HepG2 (cell line): ENCODE data around the gene UCN2. TPM values are rescaled to one million over a fixed set of nuclear protein-coding genes. Genes with fewer than 3 reads are reported as not detected.

Source experiments
- CREM ChIP-seq, 2 experiments: sonication (generic) in 1 of 2; formaldehyde crosslinking in 1 of 2; IDR thresholded peaks; 2 replicates each; pipeline versions ENCODE4 v1.4.0 to v1.6.1; 2016 to 2020; ENCODE audit warnings: antibody characterized with exemption in 1 of 2, mild to moderate bottlenecking in 1 of 2, missing genetic modification reagents in 1 of 2
- KAT2B ChIP-seq: fragments of 150-350 bp; IDR thresholded peaks from 2 replicates; pipeline ENCODE4 v1.6.1; 2014; ENCODE audit warnings: low read depth, low read length, borderline replicate concordance
- KAT8 ChIP-seq: IDR thresholded peaks from 2 replicates; pipeline ENCODE4 v1.6.1; 2016; ENCODE audit warnings: missing genetic modification reagents, missing compliant biosample characterization
- POLR2A ChIP-seq, 2 experiments: IDR thresholded peaks; 2 replicates each; pipeline ENCODE4 v1.6.1; 2011; ENCODE audit warnings: low read depth in 2 of 2, low read length in 2 of 2, mild to moderate bottlenecking in 1 of 2, moderate library complexity in 1 of 2; ENCODE audit not compliant: insufficient read depth in 1 of 2
- REXO4 ChIP-seq: sonication (generic); formaldehyde crosslinking; IDR thresholded peaks from 2 replicates; pipeline ENCODE4 v1.8.0; 2022; ENCODE audit warnings: missing genetic modification reagents, mild to moderate bottlenecking, borderline replicate concordance
- SYNCRIP ChIP-seq: fragments of 200-400 bp; formaldehyde crosslinking; IDR thresholded peaks from 2 replicates; pipeline ENCODE4 v1.6.1; 2018; ENCODE audit warnings: mild to moderate bottlenecking, low read depth, low read length; ENCODE audit not compliant: insufficient read depth
- TFE3 ChIP-seq: IDR thresholded peaks from 2 replicates; pipeline ENCODE4 v1.6.1; 2016
- ZBTB26 ChIP-seq: IDR thresholded peaks from 2 replicates; pipeline ENCODE4 v1.6.1; 2016; ENCODE audit warnings: missing compliant biosample characterization, missing genetic modification reagents, borderline replicate concordance
- ZBTB38 ChIP-seq: sonication (generic); formaldehyde crosslinking; IDR thresholded peaks from 2 replicates; pipeline ENCODE4 v1.5.1; 2020; ENCODE audit warnings: mild to moderate bottlenecking, missing genetic modification reagents
- ZFP36L2 ChIP-seq: sonication (generic); formaldehyde crosslinking; IDR thresholded peaks from 2 replicates; pipeline ENCODE4 v1.4.0; 2020; ENCODE audit warnings: missing genetic modification reagents
- ZFY ChIP-seq: sonication (generic); formaldehyde crosslinking; IDR thresholded peaks from 2 replicates; pipeline ENCODE4 v1.4.0; 2020; ENCODE audit warnings: missing genetic modification reagents
- ZNF431 ChIP-seq: sonication (generic); formaldehyde crosslinking; IDR thresholded peaks from 2 replicates; pipeline ENCODE4 v1.9.0; 2022; ENCODE audit warnings: missing genetic modification reagents, low read depth, mild to moderate bottlenecking, borderline replicate concordance
- ZNF44 ChIP-seq: sonication (generic); formaldehyde crosslinking; IDR thresholded peaks from 2 replicates; pipeline ENCODE4 v1.5.1; 2020; ENCODE audit warnings: mild to moderate bottlenecking, missing genetic modification reagents
- ZNF572 ChIP-seq: sonication (generic); formaldehyde crosslinking; IDR thresholded peaks from 2 replicates; pipeline ENCODE4 v1.5.1; 2020; ENCODE audit warnings: mild to moderate bottlenecking, missing genetic modification reagents
- ZNF652 ChIP-seq: IDR thresholded peaks from 2 replicates; pipeline ENCODE4 v1.6.1; 2016; ENCODE audit warnings: low read depth, borderline replicate concordance
- ZNF782 ChIP-seq: sonication (generic); formaldehyde crosslinking; IDR thresholded peaks from 2 replicates; pipeline ENCODE4 v1.4.0; 2020; ENCODE audit warnings: missing genetic modification reagents, mild to moderate bottlenecking, borderline replicate concordance
- ZSCAN22 ChIP-seq: sonication (generic); formaldehyde crosslinking; IDR thresholded peaks from 2 replicates; pipeline ENCODE4 v1.4.0; 2020; ENCODE audit warnings: mild to moderate bottlenecking, missing genetic modification reagents
- ZSCAN30 ChIP-seq: sonication (generic); formaldehyde crosslinking; IDR thresholded peaks from 2 replicates; pipeline ENCODE4 v1.5.0; 2020; ENCODE audit warnings: mild to moderate bottlenecking, missing genetic modification reagents
- polyA plus RNA-seq, 8 experiments: library from polyadenylated mRNA; depleted of rRNA in 3 of 8; stranded (reverse) in 7 of 8; unstranded in 1 of 8; fragments of >200 nt; fragmentation: Illumina TruSeq in 4 of 8; extraction: Trizol in 4 of 8; gene quantifications; 2 replicates each; pipeline versions ENCODE4 v1.2.1 to v1.2.3, GENCODE V29; 2011 to 2016; ENCODE audit warnings: low read depth in 4 of 8, missing spikeins in 1 of 8, mixed read lengths in 1 of 8; ENCODE audit not compliant: insufficient read depth in 1 of 8
- total RNA-seq, 5 experiments: library from RNA; depleted of rRNA; stranded (reverse); fragments of >200 nt; fragmentation: Illumina TruSeq; extraction: Trizol; gene quantifications; 2 replicates each; pipeline ENCODE4 v1.2.3, GENCODE V29; 2016; ENCODE audit warnings: low read depth in 1 of 5
- TF ChIP-seq, protein P1 (sequence below): sonication (generic); formaldehyde crosslinking; IDR thresholded peaks from 2 replicates; pipeline ENCODE4 v1.5.1; 2020; ENCODE audit warnings: missing genetic modification reagents, mild to moderate bottlenecking, borderline replicate concordance
- TF ChIP-seq, protein P2 (sequence below): sonication (generic); formaldehyde crosslinking; IDR thresholded peaks from 2 replicates; pipeline ENCODE4 v1.4.0; 2020; ENCODE audit warnings: missing genetic modification reagents, borderline replicate concordance

Gene UCN2
- total and polyA plus RNA-seq, 2 of the 13 experiments (the other 11 are each of a cell fraction or from before 2014, with no cell fraction given): 0.07 to 1.5 TPM

DNA sequence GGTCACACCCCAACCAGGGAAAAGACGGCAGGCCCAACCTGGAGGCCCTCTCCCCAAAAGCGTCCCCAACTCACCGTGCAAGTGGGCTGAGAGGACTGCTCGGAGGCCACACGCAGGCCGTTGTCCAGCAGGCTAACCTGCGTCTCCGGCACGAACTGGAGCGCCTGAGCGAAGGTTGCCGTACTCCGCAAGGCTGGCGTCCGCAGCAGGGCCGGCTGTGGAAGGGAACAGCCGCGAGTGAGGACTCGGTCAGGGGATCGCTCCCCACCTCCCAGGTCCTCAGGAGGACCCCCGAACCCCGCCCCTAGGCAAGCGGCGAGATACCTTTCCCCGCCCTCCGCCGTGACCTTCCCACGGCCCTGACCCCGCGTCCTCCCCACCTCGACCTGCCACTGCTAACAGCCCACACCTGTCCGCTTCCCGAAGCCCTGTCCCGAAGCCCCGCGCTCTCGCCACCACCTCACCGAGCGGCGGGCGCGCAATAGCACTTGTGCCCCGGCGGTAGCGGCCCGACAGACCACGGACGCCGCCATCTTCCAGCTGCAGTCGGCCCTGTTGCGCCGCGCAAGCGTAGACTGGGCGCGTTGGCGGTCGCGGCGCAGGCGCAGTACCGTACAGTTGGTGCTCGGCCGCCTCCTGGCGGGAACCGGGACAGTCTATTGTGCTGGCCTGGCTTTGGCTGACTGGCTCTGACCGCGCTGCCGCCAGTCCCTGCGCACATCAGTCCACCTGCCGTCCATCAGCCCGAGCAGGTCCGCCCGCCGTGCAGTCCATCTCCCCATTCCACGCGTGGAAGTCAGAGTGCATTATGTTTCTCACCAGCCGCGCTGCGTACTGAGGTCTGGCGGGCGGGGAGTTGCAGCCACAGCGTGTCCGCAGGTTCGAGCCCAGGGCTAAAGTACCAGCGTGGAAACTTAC, 45.8 kb upstream of the UCN2 start, which contains the start of gene UQCRC1 (continued):
- no peak; the same call in 1 of the 2 replicates for TF ChIP-seq CREM (IDR thresholded peaks at IDR 0.05)
- no peak for TF ChIP-seq CREM (CRISPR knock-in tag; IDR thresholded peaks at IDR 0.05)
- TF ChIP-seq ZSCAN30 (CRISPR knock-in tag): no peak
- TF ChIP-seq SYNCRIP: no peak
- peak; percentile 70; the same call in 1 of the 2 replicates for TF ChIP-seq ZNF782 (CRISPR knock-in tag)
- TF ChIP-seq ZSCAN22 (CRISPR knock-in tag): no peak
- TF ChIP-seq ZFY (CRISPR knock-in tag): peak; percentile 95
- TF ChIP-seq ZFP36L2 (CRISPR knock-in tag): no peak
- TF ChIP-seq, protein P1, sequence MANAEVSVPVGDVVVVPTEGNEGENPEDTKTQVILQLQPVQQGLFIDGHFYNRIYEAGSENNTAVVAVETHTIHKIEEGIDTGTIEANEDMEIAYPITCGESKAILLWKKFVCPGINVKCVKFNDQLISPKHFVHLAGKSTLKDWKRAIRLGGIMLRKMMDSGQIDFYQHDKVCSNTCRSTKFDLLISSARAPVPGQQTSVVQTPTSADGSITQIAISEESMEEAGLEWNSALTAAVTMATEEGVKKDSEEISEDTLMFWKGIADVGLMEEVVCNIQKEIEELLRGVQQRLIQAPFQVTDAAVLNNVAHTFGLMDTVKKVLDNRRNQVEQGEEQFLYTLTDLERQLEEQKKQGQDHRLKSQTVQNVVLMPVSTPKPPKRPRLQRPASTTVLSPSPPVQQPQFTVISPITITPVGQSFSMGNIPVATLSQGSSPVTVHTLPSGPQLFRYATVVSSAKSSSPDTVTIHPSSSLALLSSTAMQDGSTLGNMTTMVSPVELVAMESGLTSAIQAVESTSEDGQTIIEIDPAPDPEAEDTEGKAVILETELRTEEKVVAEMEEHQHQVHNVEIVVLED (CRISPR knock-in tag): peak; percentile 79
- TF ChIP-seq KAT8: peak; percentile 71
- TF ChIP-seq ZBTB26 (CRISPR knock-in tag): no peak; the same call in 1 of the 2 replicates
- TF ChIP-seq POLR2A (IDR thresholded peaks at IDR 0.05; ENCODE audit: insufficient read depth in 1 of 2, low read depth in 2 of 2, low read length in 2 of 2): peak; percentile 84 to 95
- peak; percentile 61; the same call in 1 of the 2 replicates for TF ChIP-seq ZNF652 (CRISPR knock-in tag)
- 0 out of 2 replicates have a peak, but pooled peaks have one; percentile 75 for TF ChIP-seq ZNF572 (CRISPR knock-in tag)
- no peak for TF ChIP-seq KAT2B
- peak; percentile 90 for TF ChIP-seq ZBTB38 (CRISPR knock-in tag)
- TF ChIP-seq ZNF44: no peak; the same call in 1 of the 2 replicates
- no peak for TF ChIP-seq ZNF431 (CRISPR knock-in tag)
- TF ChIP-seq TFE3 (CRISPR knock-in tag): 0 out of 2 replicates have a peak, but pooled peaks have one; percentile 13
- TF ChIP-seq, protein P2, sequence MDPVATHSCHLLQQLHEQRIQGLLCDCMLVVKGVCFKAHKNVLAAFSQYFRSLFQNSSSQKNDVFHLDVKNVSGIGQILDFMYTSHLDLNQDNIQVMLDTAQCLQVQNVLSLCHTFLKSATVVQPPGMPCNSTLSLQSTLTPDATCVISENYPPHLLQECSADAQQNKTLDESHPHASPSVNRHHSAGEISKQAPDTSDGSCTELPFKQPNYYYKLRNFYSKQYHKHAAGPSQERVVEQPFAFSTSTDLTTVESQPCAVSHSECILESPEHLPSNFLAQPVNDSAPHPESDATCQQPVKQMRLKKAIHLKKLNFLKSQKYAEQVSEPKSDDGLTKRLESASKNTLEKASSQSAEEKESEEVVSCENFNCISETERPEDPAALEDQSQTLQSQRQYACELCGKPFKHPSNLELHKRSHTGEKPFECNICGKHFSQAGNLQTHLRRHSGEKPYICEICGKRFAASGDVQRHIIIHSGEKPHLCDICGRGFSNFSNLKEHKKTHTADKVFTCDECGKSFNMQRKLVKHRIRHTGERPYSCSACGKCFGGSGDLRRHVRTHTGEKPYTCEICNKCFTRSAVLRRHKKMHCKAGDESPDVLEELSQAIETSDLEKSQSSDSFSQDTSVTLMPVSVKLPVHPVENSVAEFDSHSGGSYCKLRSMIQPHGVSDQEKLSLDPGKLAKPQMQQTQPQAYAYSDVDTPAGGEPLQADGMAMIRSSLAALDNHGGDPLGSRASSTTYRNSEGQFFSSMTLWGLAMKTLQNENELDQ (CRISPR knock-in tag): no peak
- TF ChIP-seq REXO4: no peak
